Calu3 (cell line): ENCODE measurements around the gene TCF4. TPM values are rescaled to one million over a fixed set of nuclear protein-coding genes. Genes with fewer than 3 reads are reported as not detected.

Source experiments
- BruUV-seq: library from RNA; stranded (reverse); fragments of 400-500 nt; replicated peaks from 2 replicates; lab custom pipeline; 2021; lab: Mats Ljungman, UMichigan
- CTCF ChIA-PET: fragments of 300-600 bp; sonication (Branson Sonifier 250); formaldehyde crosslinking; loops from one replicate; lab custom pipeline; 2022; ENCODE audit warnings: antibody characterized with exemption; lab: Charles Lee
- DNase-seq: peaks from one replicate; pipeline ENCODE4 v3.0.0; 2022
- H3K27ac Mint-ChIP-seq: one replicate; pipeline ENCODE4 v1.8.0; 2022; ENCODE audit warnings: mixed read lengths; ENCODE audit not compliant: unreplicated experiment
- H3K27me3 Mint-ChIP-seq: one replicate; pipeline ENCODE4 v1.8.0; 2022; ENCODE audit warnings: mixed read lengths; ENCODE audit not compliant: unreplicated experiment
- H3K36me3 Mint-ChIP-seq: one replicate; pipeline ENCODE4 v1.8.0; 2022; ENCODE audit warnings: mild to moderate bottlenecking, moderate library complexity, mixed read lengths; ENCODE audit not compliant: insufficient read depth, unreplicated experiment
- H3K4me1 Mint-ChIP-seq: one replicate; pipeline ENCODE4 v1.8.0; 2022; ENCODE audit warnings: mild to moderate bottlenecking, low read depth, mixed read lengths; ENCODE audit not compliant: unreplicated experiment
- H3K4me3 Mint-ChIP-seq: one replicate; pipeline ENCODE4 v1.8.0; 2022; ENCODE audit warnings: mild to moderate bottlenecking, low read depth, moderate library complexity, mixed read lengths; ENCODE audit not compliant: unreplicated experiment
- H3K9me3 Mint-ChIP-seq: one replicate; pipeline ENCODE4 v1.8.0; 2022; ENCODE audit warnings: low read depth, mixed read lengths; ENCODE audit not compliant: unreplicated experiment
- CTCF ChIP-seq: fragments of 200-600 bp; IDR thresholded peaks from one replicate; pipeline ENCODE4 v1.8.0; 2022; ENCODE audit warnings: antibody characterized with exemption; ENCODE audit not compliant: unreplicated experiment
- intact Hi-C: fragments of 100-400 bp; cut with micrococcal nuclease; formaldehyde crosslinking; loops from one replicate; pipeline ENCODE4 v1.10.0; 2022; ENCODE audit not compliant: unreplicated experiment
- total RNA-seq: library from RNA; stranded (reverse); gene quantifications from 2 replicates; pipeline ENCODE4 v1.2.3, GENCODE V29; 2022

Gene TCF4
- total RNA-seq, 1 experiment from 2014 or later: 0.21 TPM

GRCh38 chr18:55289048-55289447 is 298.9 kb downstream of the TCF4 start:
- intact Hi-C loops: no loop called here
- BruUV-seq: no TSS peak
- no peaks in the 10 kb centered on the region for H3K36me3 Mint-ChIP-seq
- H3K4me3 Mint-ChIP-seq: no peak overlapping the region
- H3K27ac Mint-ChIP-seq: no peak overlapping the region
- DNase-seq: no peak
- H3K4me1 Mint-ChIP-seq: no peaks in the 10 kb centered on the region
- CTCF ChIA-PET: no interaction called here
- peaks cover 11% of the 10 kb centered on the region for H3K27me3 Mint-ChIP-seq
- TF ChIP-seq CTCF: no peak
- H3K9me3 Mint-ChIP-seq: no peaks in the 10 kb centered on the region

GRCh38 chr18:55287935-55288868 is 299.8 kb downstream of the TCF4 start:
- Mint-ChIP-seq H3K4me1 (no peaks in the 10 kb centered on the region), H3K4me3 (no peak overlapping the region), H3K36me3 (no peaks in the 10 kb centered on the region), H3K27me3 (peaks cover 11% of the 10 kb centered on the region), H3K9me3 (no peaks in the 10 kb centered on the region), H3K27ac (no peak overlapping the region)
- BruUV-seq: no TSS peak
- no peak for TF ChIP-seq CTCF
- CTCF ChIA-PET: no interaction called here
- intact Hi-C loops: no loop called here
- DNase-seq: no peak

- CTCF ChIA-PET: no interaction called here
- no peaks in the 10 kb centered on the region for H3K36me3 Mint-ChIP-seq
- TF ChIP-seq CTCF: no peak
These were observed 300.7 kb downstream of the TCF4 start for GRCh38 chr18:55287149-55287806.

GRCh38 chr18:55286257-55286825 is 301.7 kb downstream of the TCF4 start:
- no peaks in the 10 kb centered on the region for H3K4me1 Mint-ChIP-seq
- CTCF ChIA-PET: interaction anchor here (0.6 to 1.4 kb wide), 2 partner anchors 52 to 1065 kb away, joined by 4 read pairs; no protein-coding TSS in a partner anchor
- intact Hi-C loops: no loop called here
- no peak for DNase-seq
- H3K27ac Mint-ChIP-seq: no peak overlapping the region
- peaks cover 11% of the 10 kb centered on the region for H3K27me3 Mint-ChIP-seq
- TF ChIP-seq CTCF: no peak
- no TSS peak for BruUV-seq
- no peak overlapping the region for H3K4me3 Mint-ChIP-seq
- no peaks in the 10 kb centered on the region for H3K9me3 Mint-ChIP-seq
- no peaks in the 10 kb centered on the region for H3K36me3 Mint-ChIP-seq

More at GRCh38 chr18:55287149-55287806, 300.7 kb downstream of the TCF4 start:
- Mint-ChIP-seq H3K4me3 (no peak overlapping the region), H3K9me3 (no peaks in the 10 kb centered on the region), H3K4me1 (no peaks in the 10 kb centered on the region), H3K27me3 (peaks cover 11% of the 10 kb centered on the region), H3K27ac (no peak overlapping the region)
- no peak for DNase-seq
- intact Hi-C loops: no loop called here
- no TSS peak for BruUV-seq
